Transverse colon (tissue), 4 donors: ENCODE measurements around the gene SLX4IP.

ENCODE experiments used
- POLR2A ChIP-seq: fragments of 450-650 bp; IDR thresholded peaks from one replicate; pipeline ENCODE4 v1.6.1; 2016; ENCODE audit warnings: antibody characterized with exemption, mild to moderate bottlenecking, moderate library complexity
- POLR2AphosphoS5 ChIP-seq, 3 donors: sonication (generic); formaldehyde crosslinking; IDR thresholded peaks; one replicate each; pipeline ENCODE4 v1.6.1; 2016; ENCODE audit warnings: antibody characterized with exemption in 3 of 3
- TF ChIP-seq, protein P1 (sequence below), 5 experiments: fragments of 200-600 bp in 3 of 5; fragments of 450-650 bp in 2 of 5; sonication (generic) in 3 of 5; IDR thresholded peaks; 1 replicate in 2 of 5; 2 replicates in 3 of 5; pipeline ENCODE4 v1.5.1; 2016 to 2017; ENCODE audit warnings: antibody characterized with exemption in 5 of 5, inconsistent platforms in 3 of 5, mild to moderate bottlenecking in 2 of 5, moderate library complexity in 1 of 5

DNA sequence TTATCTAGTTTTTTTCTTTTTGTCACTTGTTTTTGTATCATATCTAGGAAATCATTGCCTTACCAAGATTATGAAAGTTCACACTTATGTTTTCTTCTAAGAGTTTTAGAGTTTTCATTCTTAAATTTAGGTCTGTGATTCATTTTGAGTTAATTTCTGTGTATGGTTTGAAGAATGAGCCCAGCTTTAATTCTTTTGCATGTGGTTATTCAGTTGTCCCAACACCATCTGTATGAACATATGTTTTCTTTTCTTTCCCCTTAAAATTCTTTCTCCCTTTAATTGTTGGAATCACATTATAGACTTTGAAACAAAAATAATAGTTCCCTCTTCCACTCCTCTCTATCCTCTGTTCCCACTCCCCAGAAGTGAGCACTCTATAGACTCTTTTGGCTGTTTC is 85.4 kb downstream of the SLX4IP start:
- TF ChIP-seq, protein P1, sequence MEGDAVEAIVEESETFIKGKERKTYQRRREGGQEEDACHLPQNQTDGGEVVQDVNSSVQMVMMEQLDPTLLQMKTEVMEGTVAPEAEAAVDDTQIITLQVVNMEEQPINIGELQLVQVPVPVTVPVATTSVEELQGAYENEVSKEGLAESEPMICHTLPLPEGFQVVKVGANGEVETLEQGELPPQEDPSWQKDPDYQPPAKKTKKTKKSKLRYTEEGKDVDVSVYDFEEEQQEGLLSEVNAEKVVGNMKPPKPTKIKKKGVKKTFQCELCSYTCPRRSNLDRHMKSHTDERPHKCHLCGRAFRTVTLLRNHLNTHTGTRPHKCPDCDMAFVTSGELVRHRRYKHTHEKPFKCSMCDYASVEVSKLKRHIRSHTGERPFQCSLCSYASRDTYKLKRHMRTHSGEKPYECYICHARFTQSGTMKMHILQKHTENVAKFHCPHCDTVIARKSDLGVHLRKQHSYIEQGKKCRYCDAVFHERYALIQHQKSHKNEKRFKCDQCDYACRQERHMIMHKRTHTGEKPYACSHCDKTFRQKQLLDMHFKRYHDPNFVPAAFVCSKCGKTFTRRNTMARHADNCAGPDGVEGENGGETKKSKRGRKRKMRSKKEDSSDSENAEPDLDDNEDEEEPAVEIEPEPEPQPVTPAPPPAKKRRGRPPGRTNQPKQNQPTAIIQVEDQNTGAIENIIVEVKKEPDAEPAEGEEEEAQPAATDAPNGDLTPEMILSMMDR (IDR thresholded peaks at IDR 0.05) = no peak
- TF ChIP-seq POLR2A (no peak), POLR2AphosphoS5 (IDR thresholded peaks at IDR 0.05) (no peak)
